NCI-H446 treated with DMSO at 0.1 percent for 48 hours (cell line): ENCODE data around the gene CNN3.
"Not testable (repeated sequence)": the region's sequence is repeated elsewhere in the genome, so short reads cannot be mapped to it uniquely, and the experiment has no call there.

Experiments
- DNase-seq: peaks from one replicate; lab custom pipeline; 2025; lab: John Stamatoyannopoulos, UW

The CNN3 gene

GRCh38 chr1:94949681-94950661, 23.1 kb upstream of the CNN3 start:
- no peak for DNase-seq

GRCh38 chr1:94947437-94947836, 20.5 kb upstream of the CNN3 start:
- DNase-seq: peak; percentile 39

- DNase-seq: no peak
Observed at GRCh38 chr1:94946886-94947285, 20.0 kb upstream of the CNN3 start.

GRCh38 chr1:94942171-94943128, 15.5 kb upstream of the CNN3 start:
- DNase-seq: no peak

GRCh38 chr1:94941480-94941879, 14.6 kb upstream of the CNN3 start:
- DNase-seq: not testable (repeated sequence)

GRCh38 chr1:94940738-94941137, 13.8 kb upstream of the CNN3 start:
- DNase-seq: no peak

GRCh38 chr1:94937820-94938219, 10.9 kb upstream of the CNN3 start:
- no peak for DNase-seq

- no peak for DNase-seq
Observed at GRCh38 chr1:94936861-94937620, 10.1 kb upstream of the CNN3 start.

- no peak for DNase-seq
Observed at GRCh38 chr1:94935476-94935875, 8.6 kb upstream of the CNN3 start.

GRCh38 chr1:94935034-94935433, 8.1 kb upstream of the CNN3 start:
- no peak for DNase-seq

GRCh38 chr1:94934551-94934950, 7.6 kb upstream of the CNN3 start:
- no peak for DNase-seq

- no peak for DNase-seq
Observed at GRCh38 chr1:94931254-94931841, 4.4 kb upstream of the CNN3 start.

GRCh38 chr1:94929351-94930217, 2.7 kb upstream of the CNN3 start:
- DNase-seq: no peak

GRCh38 chr1:94928293-94928939, 1.5 kb upstream of the CNN3 start:
- no peak for DNase-seq

- peak; percentile 14 for DNase-seq
Observed at GRCh38 chr1:94927405-94928175, 680 bp upstream of the CNN3 start.

GRCh38 chr1:94926126-94926914, 590 bp downstream of the CNN3 start:
- peak; percentile 64 for DNase-seq

- DNase-seq: peak; percentile 85
Observed at GRCh38 chr1:94925561-94926125, 1.3 kb downstream of the CNN3 start.

- peak; percentile 9 for DNase-seq
Observed at GRCh38 chr1:94925004-94925403, 1.9 kb downstream of the CNN3 start.
